Fibroblast of the aortic adventitia (primary cell): ENCODE data around the gene CNTROB. TPM values are rescaled to one million over a fixed set of nuclear protein-coding genes. Genes with fewer than 3 reads are reported as not detected.

Experiments used
- DNase-seq: peaks from one replicate; pipeline ENCODE4 v3.0.0-alpha.2; 2010; ENCODE audit warnings: low read depth
- H3K4me3 ChIP-seq: 2 replicates; pipeline ENCODE4 v1.5.1; 2011; ENCODE audit warnings: low read depth, mild to moderate bottlenecking, control low read depth, low read length, moderate library complexity
- CTCF ChIP-seq: IDR thresholded peaks from 2 replicates; pipeline ENCODE4 v1.5.1; 2011; ENCODE audit warnings: mild to moderate bottlenecking, low read length, control low read depth, inconsistent platforms; ENCODE audit not compliant: insufficient read depth
- total RNA-seq: library from RNA; depleted of rRNA; stranded (reverse); fragments of >200 nt; gene quantifications from 2 replicates; pipeline ENCODE4 v1.2.3, GENCODE V29; 2012; ENCODE audit warnings: low replicate concordance

Gene CNTROB
- total RNA-seq, 1 donor: 31.4 TPM

GRCh38 chr17:7955414-7956227, 23.6 kb downstream of the CNTROB start:
- no peak for TF ChIP-seq CTCF
- no peak overlapping the region for H3K4me3 ChIP-seq
- DNase-seq: no peak

- peak; percentile 83 for DNase-seq
- no peak for TF ChIP-seq CTCF
- H3K4me3 ChIP-seq: no peak overlapping the region
These were observed 24.4 kb downstream of the CNTROB start for GRCh38 chr17:7956228-7956965.

- no peak overlapping the region for H3K4me3 ChIP-seq
- no peak for TF ChIP-seq CTCF
- no peak for DNase-seq
These were observed 27.7 kb downstream of the CNTROB start for GRCh38 chr17:7959503-7960253.

GRCh38 chr17:7961421-7961820, 29.4 kb downstream of the CNTROB start:
- no peak for TF ChIP-seq CTCF
- DNase-seq: no peak
- no peak overlapping the region for H3K4me3 ChIP-seq

- no peak overlapping the region for H3K4me3 ChIP-seq
- DNase-seq: no peak
- TF ChIP-seq CTCF: no peak
These were observed 35.7 kb downstream of the CNTROB start for GRCh38 chr17:7967751-7968150.

- no peak overlapping the region for H3K4me3 ChIP-seq
- peak; percentile 28 for DNase-seq
- TF ChIP-seq CTCF: no peak
These were observed 37.4 kb downstream of the CNTROB start for GRCh38 chr17:7969433-7969832.
